ENCODE data around the gene HCRT. TPM values are rescaled to one million over a fixed set of nuclear protein-coding genes. Genes with fewer than 3 reads are reported as not detected.

HCRT gene
- total RNA-seq, 2 experiments from 2014 or later: not detected

GRCh38 chr17:42159796-42160530 lies 25.3 kb downstream of the HCRT start:
- CTCF ChIA-PET: no interaction called here
- H3K9me3 Mint-ChIP-seq: no peaks in the 10 kb centered on the region
- Histone ChIP-seq H3K36me3 (ENCODE audit: insufficient read depth, low read length) (no peaks in the 10 kb centered on the region), H3K27ac (ENCODE audit: low read depth in 1 of 2, low read length in 2 of 2) (no peak overlapping the region), H3K4me3 (ENCODE audit: low read length) (no peak overlapping the region), H3K27me3 (ENCODE audit: control insufficient read depth in 1 of 2, insufficient read depth in 2 of 2, low read length in 2 of 2) (no peaks in the 10 kb centered on the region), H3K9me3 (ENCODE audit: control insufficient read depth in 1 of 2, insufficient read depth in 1 of 2, low read length in 2 of 2) (peaks cover 0 to 7% of the 10 kb centered on the region in 2 experiments), H3K4me1 (ENCODE audit: insufficient read depth, low read length) (peaks cover 7% of the 10 kb centered on the region)
- peaks cover 1% of the 10 kb centered on the region for H3K36me3 Mint-ChIP-seq (ENCODE audit: low read depth)
- H3K27ac Mint-ChIP-seq: no peak overlapping the region
- peaks cover 9% of the 10 kb centered on the region for H3K4me1 Mint-ChIP-seq (ENCODE audit: low read depth)
- POLR2A ChIA-PET: no interaction called here
- DNase-seq: no peak
- ATAC-seq (ENCODE audit: poor library complexity): no peak
- H3K4me3 Mint-ChIP-seq: no peak overlapping the region
- intact Hi-C loops (cut with DNase I, micrococcal nuclease): loop anchor here in 1 of 2 experiments (10.0 kb wide), 1 partner anchor 1325 kb away; the partner anchor contains the start of gene DHX8
- TF ChIP-seq CTCF (IDR thresholded peaks at IDR 0.05): no peak
- no peaks in the 10 kb centered on the region for H3K27me3 Mint-ChIP-seq

DNA sequence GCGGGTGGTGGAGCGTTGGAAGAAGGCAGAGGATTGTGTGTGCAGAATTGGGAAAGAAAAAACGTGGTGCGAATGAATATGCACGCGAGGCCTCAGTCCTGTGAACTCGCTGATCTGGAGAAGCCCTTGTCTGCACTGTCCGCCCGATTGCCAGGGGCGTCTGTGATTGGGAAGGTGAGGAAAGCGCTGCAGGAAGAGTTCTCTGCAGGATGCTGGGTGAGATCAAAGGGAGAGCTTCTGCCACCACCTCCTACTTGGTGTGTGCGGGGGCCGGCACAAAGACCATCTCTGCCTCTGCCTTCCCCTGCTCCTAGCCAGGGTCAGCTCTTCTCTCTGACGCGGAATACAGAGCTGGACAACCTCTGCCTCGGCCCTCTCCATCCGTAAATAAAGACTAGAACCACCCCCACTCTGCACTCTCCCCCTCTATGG lies 29.6 kb downstream of the HCRT start:
- intact Hi-C loops (cut with DNase I, micrococcal nuclease): loop anchor here (1.0 to 10.0 kb wide), 8 partner anchors 23 to 1329 kb away; partner anchors contain the start of genes CNP (in 1 of the 2), DHX8 (in 1 of the 2), DNAJC7 (in 1 of the 2) and KAT2A (in 1 of the 2)
- peaks cover 41% of the 10 kb centered on the region for H3K4me1 ChIP-seq (ENCODE audit: insufficient read depth, low read length)
- Mint-ChIP-seq H3K9me3 (no peaks in the 10 kb centered on the region), H3K27me3 (no peaks in the 10 kb centered on the region), H3K4me3 (peak overlapping the region; percentile 99), H3K36me3 (ENCODE audit: low read depth) (peaks cover 17% of the 10 kb centered on the region), H3K27ac (peak overlapping the region; percentile 64), H3K4me1 (ENCODE audit: low read depth) (peaks cover 32% of the 10 kb centered on the region)
- H3K36me3 ChIP-seq (ENCODE audit: insufficient read depth, low read length): peaks cover 10% of the 10 kb centered on the region
- no peak for TF ChIP-seq CTCF (IDR thresholded peaks at IDR 0.05)
- no peak for ATAC-seq (ENCODE audit: poor library complexity)
- ChIA-PET CTCF (interaction anchor here (0.7 to 1.1 kb wide), 2 partner anchors 26 to 139 kb away, joined by 3 to 4 read pairs; partner anchors contain the start of gene DNAJC7), POLR2A (interaction anchor here (0.6 to 3.2 kb wide), 3 partner anchors 39 to 375 kb away, joined by 3 to 10 read pairs (median 4); partner anchors contain the start of genes DNAJC7 and GHDC)
- H3K4me3 ChIP-seq (ENCODE audit: low read length): peak overlapping the region; percentile 84
- H3K27ac ChIP-seq (ENCODE audit: low read depth in 1 of 2, low read length in 2 of 2): no peak overlapping the region
- peaks cover 0 to 7% of the 10 kb centered on the region in 2 experiments for H3K9me3 ChIP-seq (ENCODE audit: control insufficient read depth in 1 of 2, insufficient read depth in 1 of 2, low read length in 2 of 2)
- peak in 1 of 14 experiments; percentile 45 for DNase-seq
- no peaks in the 10 kb centered on the region for H3K27me3 ChIP-seq (ENCODE audit: control insufficient read depth in 1 of 2, insufficient read depth in 2 of 2, low read length in 2 of 2)

- Mint-ChIP-seq H3K27me3 (no peaks in the 10 kb centered on the region), H3K4me1 (ENCODE audit: low read depth) (peaks cover 32% of the 10 kb centered on the region), H3K27ac (peak overlapping the region; percentile 88), H3K4me3 (peak overlapping the region; percentile 99), H3K36me3 (ENCODE audit: low read depth) (peaks cover 18% of the 10 kb centered on the region), H3K9me3 (no peaks in the 10 kb centered on the region)
- TF ChIP-seq CTCF (IDR thresholded peaks at IDR 0.05): no peak
- ChIA-PET POLR2A (interaction anchor here (0.9 to 3.2 kb wide), 3 partner anchors 137 to 234 kb away, joined by 3 to 10 read pairs (median 3); partner anchors contain the start of genes CNP, DNAJC7 and STAT3), CTCF (interaction anchor here (1.1 to 1.7 kb wide), 2 partner anchors 134 to 224 kb away, joined by 3 to 4 read pairs; partner anchors contain the start of genes NKIRAS2 and ODAD4)
- Histone ChIP-seq H3K36me3 (ENCODE audit: insufficient read depth, low read length) (peaks cover 13% of the 10 kb centered on the region), H3K9me3 (ENCODE audit: control insufficient read depth in 1 of 2, insufficient read depth in 1 of 2, low read length in 2 of 2) (peaks cover 0 to 7% of the 10 kb centered on the region in 2 experiments), H3K27ac (ENCODE audit: low read depth in 1 of 2, low read length in 2 of 2) (peak overlapping the region; percentile 72 to 79), H3K4me1 (ENCODE audit: insufficient read depth, low read length) (peaks cover 48% of the 10 kb centered on the region), H3K27me3 (ENCODE audit: control insufficient read depth in 1 of 2, insufficient read depth in 2 of 2, low read length in 2 of 2) (no peaks in the 10 kb centered on the region), H3K4me3 (ENCODE audit: low read length) (peak overlapping the region; percentile 84)
- intact Hi-C loops (cut with DNase I, micrococcal nuclease): loop anchor here (2.0 to 10.0 kb wide), 4 partner anchors 29 to 1331 kb away; partner anchors contain the start of genes CNP (in 1 of the 2), DHX8 (in 1 of the 2) and KAT2A (in 1 of the 2)
- DNase-seq (peak in 3 of 14 experiments; percentile 4 to 48 (median 44)), ATAC-seq (ENCODE audit: poor library complexity) (no peak)
Measured at GRCh38 chr17:42153919-42154742, 31.1 kb downstream of the HCRT start.

All from CD4-positive, alpha-beta T cell (primary cell).